NCI-H2196 (cell line): Measurements from ENCODE around the gene RCHY1.

Experiments used
- DNase-seq: peaks from one replicate; lab custom pipeline; 2025; ENCODE audit not compliant: unreplicated experiment; lab: John Stamatoyannopoulos, UW

RCHY1 gene

GRCh38 chr4:75429208-75429607 is 85.0 kb downstream of the RCHY1 start:
- no peak for DNase-seq
